SU-DHL-6 (cell line): Measurements from ENCODE around the gene RTN4R.

ENCODE experiments used
- EZH2phosphoT487 ChIP-seq: fragments of 200-600 bp; sonication (generic), shearing (Covaris generic); conservative IDR thresholded peaks from 2 replicates; pipeline ENCODE4 v1.6.1; 2018; ENCODE audit warnings: mild to moderate bottlenecking, antibody characterized with exemption, low read length, moderate library complexity, mixed read lengths
- TF ChIP-seq, protein P1 (sequence below): fragments of 200-600 bp; sonication (generic); IDR thresholded peaks from one replicate; pipeline ENCODE4 v1.5.1; 2017; ENCODE audit warnings: antibody characterized with exemption, mild to moderate bottlenecking, low read length, moderate library complexity; ENCODE audit not compliant: insufficient read depth, poor library complexity, severe bottlenecking

- TF ChIP-seq, protein P1, sequence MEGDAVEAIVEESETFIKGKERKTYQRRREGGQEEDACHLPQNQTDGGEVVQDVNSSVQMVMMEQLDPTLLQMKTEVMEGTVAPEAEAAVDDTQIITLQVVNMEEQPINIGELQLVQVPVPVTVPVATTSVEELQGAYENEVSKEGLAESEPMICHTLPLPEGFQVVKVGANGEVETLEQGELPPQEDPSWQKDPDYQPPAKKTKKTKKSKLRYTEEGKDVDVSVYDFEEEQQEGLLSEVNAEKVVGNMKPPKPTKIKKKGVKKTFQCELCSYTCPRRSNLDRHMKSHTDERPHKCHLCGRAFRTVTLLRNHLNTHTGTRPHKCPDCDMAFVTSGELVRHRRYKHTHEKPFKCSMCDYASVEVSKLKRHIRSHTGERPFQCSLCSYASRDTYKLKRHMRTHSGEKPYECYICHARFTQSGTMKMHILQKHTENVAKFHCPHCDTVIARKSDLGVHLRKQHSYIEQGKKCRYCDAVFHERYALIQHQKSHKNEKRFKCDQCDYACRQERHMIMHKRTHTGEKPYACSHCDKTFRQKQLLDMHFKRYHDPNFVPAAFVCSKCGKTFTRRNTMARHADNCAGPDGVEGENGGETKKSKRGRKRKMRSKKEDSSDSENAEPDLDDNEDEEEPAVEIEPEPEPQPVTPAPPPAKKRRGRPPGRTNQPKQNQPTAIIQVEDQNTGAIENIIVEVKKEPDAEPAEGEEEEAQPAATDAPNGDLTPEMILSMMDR, result no peak
- TF ChIP-seq EZH2phosphoT487, result no peak
Measured at GRCh38 chr22:20276468-20276867, 8.3 kb upstream of the RTN4R start.
